LNCAP (cell line): ENCODE results near the gene MALSU1.

Experiments
- CTCF ChIP-seq: fragments of 450-650 bp; IDR thresholded peaks from 2 replicates; pipeline ENCODE4 v1.5.1; 2017; ENCODE audit warnings: mild to moderate bottlenecking

MALSU1 gene

DNA sequence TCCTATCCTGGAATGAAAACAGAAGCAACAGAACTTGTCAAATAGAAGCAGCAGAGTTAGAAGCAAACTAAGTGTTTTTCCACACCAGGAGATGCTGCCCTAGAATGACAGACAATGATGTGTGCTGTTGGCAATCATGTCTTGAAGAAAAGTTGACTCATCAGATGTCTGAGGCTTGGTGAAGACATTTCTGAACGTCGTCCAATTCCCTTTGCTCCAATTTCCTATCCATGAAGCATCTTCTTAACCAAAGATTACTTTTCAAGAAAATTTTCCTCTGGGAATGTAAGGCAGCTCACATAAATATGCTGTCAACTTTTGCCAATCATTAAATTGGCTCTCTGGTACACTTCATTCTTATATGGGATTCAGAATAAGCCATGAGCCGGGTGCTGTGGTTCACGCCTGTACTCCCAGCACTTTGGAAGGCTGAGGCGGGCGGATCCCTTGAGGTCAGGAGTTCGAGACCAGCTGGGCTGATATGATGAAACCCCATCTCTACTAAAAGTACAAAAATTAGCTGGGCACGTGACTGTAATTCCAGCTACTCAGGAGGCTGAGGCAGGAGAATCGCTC lies 34.6 kb downstream of the MALSU1 start:
- TF ChIP-seq CTCF: no peak

GRCh38 chr7:23334482-23335056 lies 35.4 kb downstream of the MALSU1 start:
- no peak for TF ChIP-seq CTCF

DNA sequence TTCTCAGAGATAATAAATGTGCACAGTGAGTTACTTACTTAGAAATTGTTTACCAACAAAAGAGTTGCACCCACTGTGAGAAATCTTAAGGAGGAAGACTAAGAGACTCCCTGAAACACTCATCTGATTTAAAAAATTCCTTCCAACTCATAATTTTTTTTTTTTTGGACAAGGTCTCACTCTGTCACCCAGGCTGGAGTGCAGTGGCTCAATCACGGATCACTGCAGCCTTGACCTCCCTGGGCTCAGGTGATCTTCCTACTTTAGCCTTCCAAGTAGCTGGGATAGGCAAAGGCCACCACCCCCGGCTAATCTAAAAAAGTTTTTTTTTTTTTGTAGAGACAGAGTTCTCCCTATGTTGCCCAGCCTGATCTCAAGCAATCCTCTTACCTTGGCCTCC lies 36.0 kb downstream of the MALSU1 start:
- no peak for TF ChIP-seq CTCF

DNA sequence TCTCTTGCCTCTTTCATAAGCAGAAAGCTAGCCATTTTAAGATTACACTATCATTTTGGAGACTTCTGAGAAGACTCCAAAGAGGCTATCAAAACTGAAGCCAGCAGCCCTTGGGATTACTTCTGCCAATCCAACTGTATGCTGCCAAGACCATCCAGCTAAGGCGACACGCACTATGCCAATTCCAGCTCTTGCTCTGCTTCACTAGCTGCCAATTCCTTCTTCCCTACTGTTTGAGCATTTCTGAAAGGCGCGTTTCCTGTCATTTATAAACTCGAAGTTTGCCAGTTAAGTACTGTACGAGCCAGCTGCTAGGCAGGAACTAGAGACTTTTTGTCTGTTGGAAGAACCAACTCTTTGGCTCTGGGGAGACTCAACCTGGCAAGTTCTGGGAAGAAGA lies 36.5 kb downstream of the MALSU1 start:
- TF ChIP-seq CTCF: no peak

DNA sequence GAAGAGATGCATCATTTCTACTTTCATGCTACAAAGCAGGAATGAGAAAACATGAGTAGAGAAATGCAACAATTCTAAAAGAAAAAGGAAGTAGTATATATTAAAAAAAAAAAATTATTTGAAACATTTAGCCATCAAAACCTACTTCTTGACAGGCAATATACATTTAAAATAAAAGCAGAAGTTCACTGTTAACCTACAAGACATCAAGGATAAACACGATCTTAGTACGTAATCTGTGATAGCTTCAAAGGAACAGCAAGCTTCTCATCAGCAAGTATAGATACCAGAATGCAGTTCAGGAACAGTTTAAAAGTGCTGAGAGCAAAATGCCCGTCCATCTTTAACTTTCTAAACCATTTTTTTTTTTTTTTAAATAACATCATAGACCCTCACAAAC lies 36.9 kb downstream of the MALSU1 start:
- TF ChIP-seq CTCF: no peak

DNA sequence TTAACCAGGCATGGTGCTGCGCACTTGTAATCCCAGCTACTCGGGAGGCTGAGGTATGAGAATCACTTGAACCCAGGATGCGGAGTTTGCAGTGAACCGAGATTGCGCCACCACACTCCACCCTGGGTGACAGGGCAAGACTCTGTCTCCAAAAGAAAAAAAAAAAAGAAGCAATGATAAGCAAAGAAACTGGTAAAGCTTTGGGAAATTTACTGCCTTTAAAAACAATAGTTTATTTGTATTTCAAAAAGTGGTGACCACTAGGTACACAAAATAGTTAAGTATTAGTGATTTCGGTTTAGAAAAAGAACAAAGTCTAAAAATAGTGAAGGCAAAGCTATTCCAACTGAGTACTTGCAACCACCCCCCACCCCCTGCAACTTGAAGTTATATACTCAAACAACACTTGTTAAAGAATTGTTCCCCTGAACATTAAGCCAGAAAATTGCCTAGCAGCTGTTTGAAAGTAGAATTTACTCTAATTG lies 37.7 kb downstream of the MALSU1 start:
- no peak for TF ChIP-seq CTCF

DNA sequence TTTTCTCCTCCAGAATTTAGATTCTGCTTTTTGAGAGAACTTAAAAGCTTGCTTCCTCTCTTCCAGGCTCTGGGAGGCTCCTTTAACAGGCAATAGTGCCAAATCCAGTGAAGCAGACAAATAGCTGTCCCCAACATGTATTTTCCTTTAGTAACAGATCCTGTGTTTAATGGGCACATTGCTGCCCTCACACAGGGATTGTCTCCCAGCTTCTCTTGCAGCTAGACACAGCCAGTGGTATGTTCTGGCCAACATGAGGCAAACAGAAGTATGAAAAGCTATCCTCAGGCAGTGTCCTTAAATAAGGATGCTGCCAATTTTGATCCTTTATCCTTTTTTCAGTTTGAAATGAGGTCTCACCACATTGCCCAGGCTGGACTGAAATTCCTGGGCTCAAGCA lies 38.2 kb downstream of the MALSU1 start:
- no peak for TF ChIP-seq CTCF

DNA sequence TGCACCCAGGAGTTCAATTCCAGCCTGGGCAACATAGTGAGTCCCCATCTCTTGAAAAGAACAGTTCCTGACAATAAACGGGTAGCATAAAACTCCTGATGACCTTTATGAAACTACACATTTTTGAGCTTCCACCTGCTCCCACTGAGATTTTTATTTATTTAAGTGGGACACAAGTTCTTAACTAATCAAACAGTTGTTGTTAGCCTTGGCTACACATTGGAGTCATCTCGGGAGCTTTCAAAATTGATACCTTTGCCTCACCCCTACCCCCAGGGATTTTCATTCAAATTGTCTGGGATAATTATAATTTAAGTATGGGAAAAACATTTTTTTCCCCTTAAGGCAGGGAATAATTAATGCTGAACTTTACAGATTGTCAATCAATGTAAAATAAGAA lies 39.3 kb downstream of the MALSU1 start:
- no peak for TF ChIP-seq CTCF
